Measurements from ENCODE around the gene ALK. TPM values are rescaled to one million over a fixed set of nuclear protein-coding genes. Genes with fewer than 3 reads are reported as not detected.

ALK gene
- polyA plus RNA-seq, 3 donors = not detected

- no peak overlapping the region for H3K27ac ChIP-seq (ENCODE audit: low read depth in 1 of 2, low read length in 2 of 2)
- H3K4me2 ChIP-seq (replicated peaks; ENCODE audit: extremely low read depth, low read length, poor library complexity, severe bottlenecking) = no peak overlapping the region
- WGBS (ENCODE audit: insufficient coverage) = 80% methylated on average over 1 of the region's 2 CpGs
- Mint-ChIP-seq H3K4me1 (no peaks in the 10 kb centered on the region), H3K4me3 (no peak overlapping the region), H3K36me3 (no peaks in the 10 kb centered on the region), H3K9me3 (peaks cover 2 to 26% (median 3%) of the 10 kb centered on the region in 7 donors), H3K27ac (no peak overlapping the region), H3K27me3 (ENCODE audit: low read depth in 3 of 3) (peaks cover 2 to 4% (median 2%) of the 10 kb centered on the region in 3 donors)
- H3K4me1 ChIP-seq (ENCODE audit: control insufficient read depth in 1 of 2, insufficient read depth in 2 of 2, low read length in 2 of 2) = no peaks in the 10 kb centered on the region
- H3K79me2 ChIP-seq (ENCODE audit: insufficient read depth, low read length) = no peaks in the 10 kb centered on the region
- no peak overlapping the region for H3K9ac ChIP-seq (ENCODE audit: insufficient read depth, low read length, poor library complexity, severe bottlenecking)
- H3K36me3 ChIP-seq (replicated peaks in 1 of 2; ENCODE audit: control insufficient read depth in 1 of 2, insufficient read depth in 2 of 2, low read length in 2 of 2) = no peaks in the 10 kb centered on the region
- H3K9me3 ChIP-seq (replicated peaks in 1 of 2; ENCODE audit: control insufficient read depth in 1 of 2, insufficient read depth in 1 of 2, low read length in 2 of 2) = peaks cover 0 to 13% of the 10 kb centered on the region in 2 donors
- H2AFZ ChIP-seq (ENCODE audit: insufficient read depth, low read depth, low read length, poor library complexity, severe bottlenecking) = no peak overlapping the region
- no peak for DNase-seq
- no peak overlapping the region for H3K4me3 ChIP-seq (replicated peaks in 1 of 3; ENCODE audit: low read depth in 2 of 3, low read length in 3 of 3)
- no peaks in the 10 kb centered on the region for H3K27me3 ChIP-seq (ENCODE audit: control insufficient read depth in 2 of 2, insufficient read depth in 2 of 2, low read length in 2 of 2)
- no peaks in the 10 kb centered on the region for H4K20me1 ChIP-seq (ENCODE audit: insufficient read depth, low read length)
- intact Hi-C loops (cut with micrococcal nuclease) = no loop called here
- no peak for TF ChIP-seq CTCF (IDR thresholded peaks at IDR 0.05)
These were observed 99.8 kb downstream of the ALK start for GRCh38 chr2:29821591-29821990.

- H3K36me3 ChIP-seq (replicated peaks in 1 of 2; ENCODE audit: control insufficient read depth in 1 of 2, insufficient read depth in 2 of 2, low read length in 2 of 2) = no peaks in the 10 kb centered on the region
- intact Hi-C loops (cut with micrococcal nuclease) = no loop called here
- H3K9me3 ChIP-seq (replicated peaks in 1 of 2; ENCODE audit: control insufficient read depth in 1 of 2, insufficient read depth in 1 of 2, low read length in 2 of 2) = peaks cover 0 to 13% of the 10 kb centered on the region in 2 donors
- no peak for TF ChIP-seq CTCF (IDR thresholded peaks at IDR 0.05)
- H3K4me2 ChIP-seq (replicated peaks; ENCODE audit: extremely low read depth, low read length, poor library complexity, severe bottlenecking) = no peak overlapping the region
- DNase-seq = no peak
- no peaks in the 10 kb centered on the region for H3K4me1 ChIP-seq (ENCODE audit: control insufficient read depth in 1 of 2, insufficient read depth in 2 of 2, low read length in 2 of 2)
- H3K27ac Mint-ChIP-seq = no peak overlapping the region
- H4K20me1 ChIP-seq (ENCODE audit: insufficient read depth, low read length) = no peaks in the 10 kb centered on the region
- H2AFZ ChIP-seq (ENCODE audit: insufficient read depth, low read depth, low read length, poor library complexity, severe bottlenecking) = no peak overlapping the region
- no peak overlapping the region for H3K4me3 Mint-ChIP-seq
- H3K36me3 Mint-ChIP-seq = no peaks in the 10 kb centered on the region
- H3K4me1 Mint-ChIP-seq = no peaks in the 10 kb centered on the region
- no peaks in the 10 kb centered on the region for H3K79me2 ChIP-seq (ENCODE audit: insufficient read depth, low read length)
- H3K4me3 ChIP-seq (replicated peaks in 1 of 3; ENCODE audit: low read depth in 2 of 3, low read length in 3 of 3) = no peak overlapping the region
- no peak overlapping the region for H3K27ac ChIP-seq (ENCODE audit: low read depth in 1 of 2, low read length in 2 of 2)
- H3K27me3 ChIP-seq (ENCODE audit: control insufficient read depth in 2 of 2, insufficient read depth in 2 of 2, low read length in 2 of 2) = no peaks in the 10 kb centered on the region
- H3K9ac ChIP-seq (ENCODE audit: insufficient read depth, low read length, poor library complexity, severe bottlenecking) = no peak overlapping the region
- peaks cover 2 to 5% (median 2%) of the 10 kb centered on the region in 3 donors for H3K27me3 Mint-ChIP-seq (ENCODE audit: low read depth in 3 of 3)
- peaks cover 0 to 23% (median 2%) of the 10 kb centered on the region in 7 donors for H3K9me3 Mint-ChIP-seq
These were observed 101.8 kb downstream of the ALK start for GRCh38 chr2:29819570-29819969.

All from CD14-positive monocyte (primary cell).